Hematopoietic multipotent progenitor cell treated with erythropoietin and hydrocortisone succinate and interleukin-3 and kit ligand, for 6 days (in vitro differentiated cells): ENCODE results near the gene SHROOM3.
"Not testable (repeated sequence)": the region's sequence is repeated elsewhere in the genome, so short reads cannot be mapped to it uniquely, and the experiment has no call there.

ENCODE experiments used
- DNase-seq: peaks from one replicate; pipeline ENCODE4 v3.0.0-alpha.2; 2015

The SHROOM3 gene

GRCh38 chr4:76702440-76703122, 267.6 kb downstream of the SHROOM3 start:
- DNase-seq = no peak

DNA sequence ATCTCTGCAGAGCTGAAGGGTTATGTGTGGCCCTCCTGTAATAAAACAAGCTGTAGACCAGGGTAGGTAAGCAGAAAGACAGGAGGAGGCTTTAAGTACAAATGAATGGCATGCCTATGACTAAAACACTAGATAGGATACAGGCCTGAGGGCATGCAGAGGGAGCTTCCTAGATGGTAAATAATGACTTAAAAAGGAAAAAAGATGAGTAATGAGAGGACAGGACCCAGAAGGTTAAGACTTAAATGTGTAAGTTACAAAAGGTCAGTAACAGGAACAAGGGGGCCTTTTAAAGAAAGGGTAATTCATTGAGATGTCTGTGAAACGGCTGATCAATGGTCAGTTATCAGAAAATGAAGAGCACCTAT, 268.1 kb downstream of the SHROOM3 start:
- no peak for DNase-seq

DNA sequence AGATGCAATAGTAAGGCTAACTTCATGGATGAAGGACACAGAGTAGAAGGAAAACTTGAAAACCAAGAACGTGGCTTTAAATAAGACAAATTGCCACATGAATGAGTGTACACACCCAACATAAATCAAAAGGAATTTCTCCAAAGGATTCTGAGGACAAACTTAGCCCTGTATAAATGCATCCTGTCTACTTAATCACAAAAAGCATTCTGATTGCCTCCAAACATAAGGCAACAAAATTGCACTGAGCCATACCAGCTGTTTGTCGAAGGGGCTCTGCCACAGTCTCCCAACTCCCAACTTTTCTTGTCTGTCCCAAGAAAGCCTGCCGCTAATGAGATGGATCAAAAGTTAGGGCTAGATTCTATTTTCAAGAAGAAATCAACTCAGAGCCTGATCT, 268.6 kb downstream of the SHROOM3 start:
- DNase-seq = no peak

DNA sequence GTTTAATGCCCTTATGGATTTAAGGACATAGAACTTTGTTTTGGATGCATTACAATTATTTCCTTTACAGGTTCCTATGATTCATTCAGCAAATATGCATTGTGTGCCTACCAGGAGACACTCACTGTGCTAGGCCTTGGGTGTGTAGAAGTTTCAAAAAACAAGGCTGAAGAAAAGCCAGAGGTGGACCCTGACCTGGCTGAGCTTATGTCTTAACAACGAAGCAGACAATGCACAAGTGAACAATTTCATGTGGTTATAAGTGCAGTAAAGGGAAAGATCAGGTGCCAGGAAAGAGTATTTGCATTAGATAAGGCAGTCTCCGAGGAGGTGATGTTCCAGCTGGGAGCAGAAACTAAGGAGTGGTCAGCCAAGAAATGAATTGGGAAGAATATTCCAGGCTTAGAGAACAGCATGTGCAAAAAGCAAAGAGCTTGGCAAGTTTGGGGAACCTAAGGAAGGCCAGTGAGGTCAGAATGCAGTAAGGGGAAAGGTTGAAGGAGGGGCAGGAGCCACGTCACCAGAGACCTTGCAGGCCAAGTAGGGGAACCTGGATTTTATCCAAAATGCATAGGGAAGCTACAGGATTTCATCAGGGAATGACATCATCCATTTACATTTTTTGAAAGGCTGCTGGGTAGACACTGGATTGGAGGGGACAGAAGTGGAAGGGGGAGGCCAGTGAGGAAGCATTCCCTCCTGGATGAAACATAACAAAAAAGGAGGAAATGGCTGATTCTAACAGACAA, 269.3 kb downstream of the SHROOM3 start:
- no peak for DNase-seq

- DNase-seq = no peak
Measured at GRCh38 chr4:76705472-76705871, 270.4 kb downstream of the SHROOM3 start.

DNA sequence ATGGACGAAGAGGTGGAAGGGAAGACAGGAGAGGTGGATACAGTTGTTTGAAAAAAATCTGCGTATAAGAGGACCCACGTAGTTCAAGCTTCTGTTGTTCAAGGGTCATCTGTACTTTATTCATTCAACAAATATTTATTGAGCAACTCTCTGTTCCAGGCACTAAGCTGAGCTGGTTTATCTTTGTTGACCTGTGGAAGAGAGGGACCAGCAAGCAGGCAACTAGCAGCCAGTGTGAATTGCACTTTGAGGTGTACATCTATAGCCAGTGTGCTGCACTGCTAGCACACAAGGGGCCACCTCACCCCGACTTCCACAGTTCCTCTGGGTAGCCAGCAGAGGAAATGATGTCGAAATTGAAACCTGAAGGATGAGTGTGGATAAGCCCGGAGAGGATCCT, 271.6 kb downstream of the SHROOM3 start:
- DNase-seq = no peak

- DNase-seq = no peak
Measured at GRCh38 chr4:76708971-76709771, 274.1 kb downstream of the SHROOM3 start.

DNA sequence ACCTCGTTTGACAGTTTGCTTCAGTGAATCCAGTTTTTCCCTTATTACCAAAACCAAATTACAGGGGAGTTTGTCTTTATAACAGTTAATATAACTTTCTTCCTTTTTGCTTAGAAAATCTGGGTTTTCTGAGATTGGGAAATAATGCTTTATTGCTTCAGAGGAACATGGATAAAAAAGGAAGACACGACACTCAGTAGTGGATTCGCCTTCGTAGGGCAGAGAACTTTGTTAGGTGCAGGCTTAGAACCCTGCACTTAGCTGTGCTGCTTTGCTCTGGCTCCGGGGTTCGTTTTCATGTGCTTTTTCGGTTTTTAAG, 274.7 kb downstream of the SHROOM3 start:
- no peak for DNase-seq

GRCh38 chr4:76712564-76712963, 277.5 kb downstream of the SHROOM3 start:
- DNase-seq = no peak

- no peak for DNase-seq
Measured at GRCh38 chr4:76714226-76714625, 279.2 kb downstream of the SHROOM3 start.

DNA sequence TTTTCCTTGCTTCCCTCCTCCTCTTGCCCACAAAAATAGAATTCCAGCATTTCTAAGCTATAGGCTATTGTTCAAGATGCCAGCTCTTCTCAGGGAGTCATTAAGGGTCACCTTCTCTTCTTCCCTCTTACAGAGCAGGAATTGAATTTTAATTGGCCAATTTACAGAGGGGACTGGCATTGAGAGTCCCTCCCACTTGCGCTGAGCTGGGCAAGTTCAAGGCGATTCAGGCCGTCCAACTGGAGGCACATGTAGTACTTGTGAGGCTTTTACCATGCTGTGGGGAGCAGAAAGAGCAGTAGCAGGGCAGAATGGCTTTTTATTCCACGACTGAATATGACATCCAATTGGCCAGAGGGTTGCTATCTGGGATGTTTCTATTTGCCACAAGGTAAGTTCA, 281.0 kb downstream of the SHROOM3 start:
- DNase-seq = no peak

DNA sequence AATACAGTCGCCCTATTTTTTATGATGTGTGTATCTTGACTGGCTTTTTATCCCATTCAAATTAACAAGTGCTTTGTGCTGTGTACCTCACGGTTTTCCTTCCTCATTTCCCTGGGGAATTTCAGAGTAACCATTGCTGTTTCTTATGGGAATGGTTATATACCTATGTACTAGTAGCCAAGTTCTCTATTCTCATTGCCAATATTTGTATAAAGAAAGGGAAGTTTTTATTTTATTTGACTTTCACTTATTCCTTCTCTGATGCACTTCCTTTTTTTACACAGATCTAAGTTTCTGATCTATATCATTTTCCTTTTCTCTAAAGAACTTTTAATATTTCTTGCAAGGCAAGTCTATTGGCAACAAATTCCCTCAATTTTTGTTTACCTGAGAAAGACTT, 281.6 kb downstream of the SHROOM3 start:
- DNase-seq = no peak

DNA sequence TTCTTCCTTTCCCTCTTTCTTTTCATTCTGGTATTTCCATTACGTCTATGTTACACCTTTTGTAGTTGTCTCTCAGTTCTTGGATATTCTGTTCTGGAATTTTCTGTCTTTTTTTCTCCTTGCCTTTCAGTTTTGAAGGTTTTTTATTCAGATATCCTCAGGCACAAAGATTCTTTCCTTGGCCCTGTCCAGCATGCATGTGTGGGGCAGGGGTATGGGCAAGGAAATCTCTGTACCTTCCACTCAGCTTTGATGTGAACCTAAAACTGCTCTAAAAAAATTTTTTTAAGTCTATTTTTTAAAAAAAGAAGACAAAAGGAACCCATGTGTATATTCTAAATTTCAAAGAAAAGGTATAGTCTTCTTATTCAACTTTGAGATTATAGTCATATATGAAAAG, 282.4 kb downstream of the SHROOM3 start:
- no peak for DNase-seq

- no peak for DNase-seq
Measured at GRCh38 chr4:76718021-76718420, 283.0 kb downstream of the SHROOM3 start.

DNA sequence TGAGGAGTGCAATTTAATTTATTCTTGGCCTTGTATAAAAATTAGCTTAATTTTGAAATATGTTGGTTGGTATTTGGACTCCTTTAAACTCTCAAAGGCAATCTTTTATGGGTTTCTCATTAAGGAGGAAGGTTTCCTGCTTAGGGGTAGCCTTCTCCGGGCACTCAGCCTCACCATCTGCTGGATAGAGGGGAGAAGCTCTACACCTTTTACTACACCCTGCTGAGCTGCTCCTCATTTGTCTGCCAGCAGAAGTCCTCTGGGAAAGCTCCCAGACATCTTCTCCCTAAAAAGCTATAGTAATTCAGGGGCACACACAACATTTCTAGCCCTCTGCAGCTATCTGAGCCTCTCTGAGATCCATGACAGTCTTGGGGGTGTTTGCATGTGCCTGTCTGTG, 283.8 kb downstream of the SHROOM3 start:
- no peak for DNase-seq

- no peak for DNase-seq
Measured at GRCh38 chr4:76720121-76720520, 285.1 kb downstream of the SHROOM3 start.

DNA sequence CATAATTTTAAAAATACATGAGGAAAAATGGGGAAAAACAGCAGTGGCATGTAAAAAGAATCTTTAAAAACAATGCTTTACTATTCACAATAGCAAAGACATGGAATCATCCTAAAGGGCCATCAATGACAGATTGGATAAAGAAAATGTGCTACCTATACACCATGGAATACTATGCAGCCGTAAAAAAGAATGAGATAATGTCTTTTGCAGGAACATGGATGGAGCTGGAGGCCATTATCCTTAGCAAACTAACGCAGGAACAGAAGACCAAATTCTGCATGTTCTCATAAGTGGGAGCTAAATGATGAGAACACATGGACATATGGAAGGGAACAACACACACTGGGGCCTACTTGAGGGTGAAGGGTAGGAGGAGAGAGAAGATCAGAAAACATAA, 287.1 kb downstream of the SHROOM3 start:
- not testable (repeated sequence) for DNase-seq

DNA sequence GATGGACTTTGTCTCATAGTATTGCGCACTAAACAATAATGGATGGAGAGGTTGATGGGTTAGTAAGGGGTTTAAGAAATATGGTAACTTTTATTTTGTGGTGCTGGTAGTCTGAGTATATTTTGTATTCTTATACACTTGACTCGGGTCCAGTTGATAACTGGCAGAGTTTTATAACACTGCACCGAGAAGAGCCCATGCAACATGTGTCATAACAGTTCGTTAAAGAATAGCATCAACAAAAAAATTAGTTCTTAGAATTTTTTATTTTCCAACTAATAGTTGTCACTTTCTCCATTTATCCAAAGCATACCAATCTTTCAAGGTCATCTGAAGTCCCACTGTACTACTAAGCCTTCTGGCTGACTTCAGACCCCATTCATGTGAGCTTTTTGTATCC, 287.8 kb downstream of the SHROOM3 start:
- DNase-seq = no peak

DNA sequence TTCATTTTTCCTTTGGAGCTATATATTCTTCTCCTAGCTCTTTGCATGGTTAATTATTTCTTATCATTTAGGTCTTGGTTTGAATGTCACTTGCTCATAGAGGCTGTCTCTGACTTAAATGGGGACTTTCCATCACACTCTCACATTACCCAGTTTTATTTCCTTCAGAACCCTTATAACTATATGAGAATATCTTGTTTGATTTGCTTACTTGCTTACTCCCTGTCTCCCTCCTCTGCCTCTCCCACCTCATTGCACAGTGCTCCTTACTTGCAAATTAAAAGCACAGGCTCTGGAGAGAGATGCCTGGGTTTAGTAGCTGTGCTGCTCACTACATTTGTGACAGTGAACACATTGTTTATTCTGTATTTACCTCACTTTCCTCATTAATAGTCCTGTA, 288.3 kb downstream of the SHROOM3 start:
- no peak for DNase-seq

GRCh38 chr4:76723924-76724323, 288.9 kb downstream of the SHROOM3 start:
- no peak for DNase-seq

- DNase-seq = no peak
Measured at GRCh38 chr4:76725039-76725438, 290.0 kb downstream of the SHROOM3 start.

DNA sequence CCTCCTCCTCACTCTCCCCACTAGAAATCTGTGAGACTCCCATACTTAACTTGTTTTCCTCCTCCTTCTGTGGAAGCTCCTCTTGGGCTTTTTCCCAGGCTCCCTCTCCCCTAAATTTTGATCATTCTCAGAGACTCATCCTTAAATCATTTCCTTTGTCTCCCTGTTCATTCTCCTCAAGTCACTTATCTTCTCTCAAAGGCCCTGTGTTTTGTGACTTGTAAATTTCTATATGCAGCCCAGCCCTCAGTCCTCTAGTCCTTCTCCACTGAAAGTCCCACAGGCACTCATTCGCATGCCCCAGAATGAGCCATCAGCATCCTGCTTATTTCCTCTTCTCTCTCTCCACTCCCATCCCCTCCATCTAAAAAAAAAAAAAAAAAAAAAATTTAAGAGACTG, 291.1 kb downstream of the SHROOM3 start:
- DNase-seq = no peak

DNA sequence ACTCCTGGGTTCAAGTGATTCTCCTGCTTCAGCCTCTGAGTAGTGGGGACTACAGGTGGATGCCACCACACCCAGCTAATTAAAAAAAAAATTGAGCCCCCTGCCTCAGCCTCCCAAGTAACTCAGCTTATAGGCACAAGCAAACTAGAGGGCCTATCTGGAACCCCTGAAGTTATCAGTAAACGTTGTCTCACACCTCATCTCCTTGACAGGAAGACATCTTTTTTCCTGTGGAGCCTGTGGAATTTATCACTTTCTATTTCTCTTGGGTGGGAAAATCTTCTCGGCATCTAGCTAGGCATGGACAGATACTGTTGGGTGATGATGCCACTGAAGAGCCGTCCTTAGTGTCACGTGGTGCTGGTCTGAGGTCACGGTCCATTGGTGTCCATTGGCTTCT, 291.6 kb downstream of the SHROOM3 start:
- no peak for DNase-seq

GRCh38 chr4:76727934-76728333, 292.9 kb downstream of the SHROOM3 start:
- DNase-seq = not testable (repeated sequence)
